Endothelial cell of umbilical vein (primary cell): ENCODE measurements around the gene NELFB. TPM values are rescaled to one million over a fixed set of nuclear protein-coding genes. Genes with fewer than 3 reads are reported as not detected.
A peak's percentile ranks its signal among the peaks of the same experiment; 100 is the strongest.

Experiments
- BruUV-seq: library from RNA; stranded (reverse); fragments of 400-500 nt; replicated peaks from 2 replicates; lab custom pipeline; 2021; lab: Mats Ljungman, UMichigan
- CTCF ChIA-PET: fragments of 300-600, 350-600 bp; sonication (Branson Sonifier 250); formaldehyde crosslinking; loops from one replicate; lab custom pipeline; 2021; ENCODE audit warnings: antibody characterized with exemption, inconsistent platforms; lab: Charles Lee
- POLR2A ChIA-PET: fragments of 300-600, 350-600 bp; sonication (Branson Sonifier 250); formaldehyde crosslinking; loops from one replicate; lab custom pipeline; 2021; ENCODE audit warnings: antibody characterized with exemption, inconsistent platforms; lab: Charles Lee
- DNase-seq: peaks from one replicate; pipeline ENCODE4 v3.0.0-alpha.2; 2011; ENCODE audit warnings: low read depth, low spot score
- FAIRE-seq: peaks from 2 replicates; lab custom pipeline; 2011; peaks lifted over from hg19 to GRCh38; lab: Jason Lieb, UNC
- H2AFZ ChIP-seq: 2 replicates; pipeline ENCODE4 v1.6.0; 2012; ENCODE audit warnings: low read depth, low read length, control low read depth, inconsistent platforms
- H3K27ac ChIP-seq: 2 replicates; pipeline ENCODE4 v1.5.1; 2011; ENCODE audit warnings: low read depth, mild to moderate bottlenecking, control low read depth, low read length, moderate library complexity; ENCODE audit not compliant: insufficient read depth
- H3K27me3 ChIP-seq, 2 experiments: 2 replicates each; pipeline versions ENCODE4 v1.6.0 to v1.6.1; 2011; ENCODE audit warnings: low read length in 2 of 2, mixed read lengths in 1 of 2; ENCODE audit not compliant: control insufficient read depth in 2 of 2, insufficient read depth in 2 of 2
- H3K36me3 ChIP-seq, 2 experiments: 2 replicates in 1 of 2; 3 replicates in 1 of 2; pipeline ENCODE4 v1.5.1; 2011; ENCODE audit warnings: low read length in 2 of 2, mild to moderate bottlenecking in 1 of 2, moderate library complexity in 1 of 2; ENCODE audit not compliant: control insufficient read depth in 2 of 2, insufficient read depth in 2 of 2; ENCODE audit errors: extremely low read depth in 1 of 2
- H3K4me1 ChIP-seq: 3 replicates; pipeline ENCODE4 v1.5.1; 2011; ENCODE audit warnings: mild to moderate bottlenecking, low read length; ENCODE audit not compliant: control insufficient read depth, insufficient read depth; ENCODE audit errors: extremely low read depth
- H3K4me2 ChIP-seq: 2 replicates; pipeline ENCODE4 v1.6.1; 2011; ENCODE audit warnings: low read length, control low read depth, mixed read lengths; ENCODE audit not compliant: insufficient read depth
- H3K4me3 ChIP-seq, 3 experiments: fragments of 200-600 bp in 1 of 3; sonication (generic), shearing (Covaris generic) in 1 of 3; replicated peaks in 1 of 3; 2 replicates each; pipeline ENCODE4 v1.5.1; 2011 to 2016; ENCODE audit warnings: control low read depth in 3 of 3, low read length in 3 of 3, mild to moderate bottlenecking in 2 of 3, inconsistent platforms in 1 of 3, low read depth in 1 of 3, moderate library complexity in 1 of 3; ENCODE audit not compliant: insufficient read depth in 1 of 3
- H3K79me2 ChIP-seq: 2 replicates; pipeline ENCODE4 v1.6.0; 2012; ENCODE audit warnings: low read length, inconsistent platforms; ENCODE audit not compliant: control insufficient read depth, insufficient read depth
- H3K9ac ChIP-seq: replicated peaks from 2 replicates; pipeline ENCODE3; 2011; ENCODE audit warnings: low read length, control low read depth; ENCODE audit not compliant: insufficient read depth; ENCODE audit errors: extremely low read depth
- H3K9me1 ChIP-seq: replicated peaks from 3 replicates; pipeline ENCODE4 v1.6.0; 2011; ENCODE audit warnings: mild to moderate bottlenecking, low read length; ENCODE audit not compliant: control insufficient read depth, insufficient read depth; ENCODE audit errors: extremely low read depth
- H3K9me3 ChIP-seq: replicated peaks from 2 replicates; pipeline ENCODE4 v1.5.1; 2012; ENCODE audit warnings: low read length, inconsistent platforms; ENCODE audit not compliant: control insufficient read depth, insufficient read depth
- H4K20me1 ChIP-seq: replicated peaks from 2 replicates; pipeline ENCODE3; 2011; ENCODE audit warnings: mild to moderate bottlenecking, low read length; ENCODE audit not compliant: control insufficient read depth, insufficient read depth; ENCODE audit errors: extremely low read depth
- GATA2 ChIP-seq: IDR thresholded peaks from 2 replicates; pipeline ENCODE4 v1.7.0; 2011; ENCODE audit warnings: low read depth, mild to moderate bottlenecking, moderate library complexity, mixed read lengths, low read length; ENCODE audit not compliant: insufficient read length, insufficient read depth
- JUN ChIP-seq: IDR thresholded peaks from 2 replicates; pipeline ENCODE4 v1.6.1; 2011; ENCODE audit warnings: borderline replicate concordance, low read depth; ENCODE audit not compliant: insufficient read length, insufficient read depth
- MYC ChIP-seq: IDR thresholded peaks from one replicate; pipeline ENCODE4 v1.6.1; 2011; ENCODE audit warnings: mild to moderate bottlenecking, low read depth, low read length
- POLR2A ChIP-seq: IDR thresholded peaks from 2 replicates; pipeline ENCODE4 v1.6.1; 2012; ENCODE audit warnings: low read depth, mild to moderate bottlenecking, control low read depth, low read length
- POLR2AphosphoS5 ChIP-seq: IDR thresholded peaks from 2 replicates; pipeline ENCODE4 v1.6.1; 2012; ENCODE audit warnings: low read depth, mild to moderate bottlenecking, control low read depth, low read length, moderate library complexity; ENCODE audit not compliant: insufficient read depth
- dilution Hi-C: fragments of 300-500 bp; cut with MboI; formaldehyde crosslinking; loops from one replicate; pipeline ENCODE4 v1.15.0; 2019; ENCODE audit warnings: low sequenced_read_pairs; ENCODE audit not compliant: extremely low pct_ligation_motif_present
- intact Hi-C: fragments of 100-400 bp; cut with micrococcal nuclease; formaldehyde crosslinking; loops from one replicate; pipeline ENCODE4 v1.10.0; 2022
- polyA plus RNA-seq, 4 experiments: library from polyadenylated mRNA; depleted of rRNA in 3 of 4; stranded (reverse) in 3 of 4; unstranded in 1 of 4; fragments of >200 nt; gene quantifications; 2 replicates each; pipeline versions ENCODE4 v1.2.1 to v1.2.3, GENCODE V29; 2011 to 2012; ENCODE audit warnings: missing spikeins in 1 of 4
- total RNA-seq: library from RNA; stranded (reverse); gene quantifications from 2 replicates; pipeline ENCODE4 v1.2.3, GENCODE V29; 2021

NELFB gene
- total and polyA plus RNA-seq, 2 donors (not counting 3 experiments of a cell fraction or from before 2014, with no cell fraction given), result 62.3 to 76.1 TPM

DNA sequence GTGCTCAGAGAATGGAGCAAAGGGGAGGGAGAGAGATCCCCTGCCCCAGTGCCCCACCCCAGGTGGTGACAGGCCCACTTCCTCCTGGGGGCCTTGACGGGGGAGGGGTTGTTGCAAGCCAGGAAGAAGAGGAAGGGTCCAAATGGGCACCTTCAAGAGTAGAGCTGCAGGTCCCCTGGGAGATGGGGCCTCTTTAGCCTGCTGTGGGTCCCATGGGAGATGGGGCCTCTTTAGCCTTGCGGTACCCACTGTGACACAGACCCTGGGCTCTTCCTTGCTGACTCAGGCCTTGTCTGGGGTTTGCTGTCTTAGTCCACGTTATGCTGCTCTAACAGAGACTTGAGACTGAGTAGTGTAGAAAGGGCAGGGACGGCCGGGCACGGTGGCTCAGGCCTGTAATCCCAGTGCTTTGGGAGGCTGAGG is 12.8 kb downstream of the NELFB start:
- Histone ChIP-seq H3K27me3 (no peaks in the 10 kb centered on the region), H3K4me3 (no peak overlapping the region), H3K9me1 (no peaks in the 10 kb centered on the region), H2AFZ (no peak overlapping the region), H3K27ac (peak overlapping the region; percentile 47), H4K20me1 (no peaks in the 10 kb centered on the region), H3K4me1 (peaks cover 22% of the 10 kb centered on the region), H3K36me3 (peaks cover 0 to 40% of the 10 kb centered on the region in 2 experiments), H3K9me3 (no peaks in the 10 kb centered on the region), H3K79me2 (no peaks in the 10 kb centered on the region), H3K9ac (no peak overlapping the region), H3K4me2 (peak overlapping the region; percentile 1)
- dilution Hi-C loops (no loop called here), intact Hi-C loops (loop anchor here (2.0 kb wide), 2 partner anchors 13 to 67 kb away; partner anchors contain the start of genes NELFB and TPRN)
- CTCF ChIA-PET, result no interaction called here
- no peak for TF ChIP-seq GATA2
- TF ChIP-seq POLR2A, result no peak
- no peak for TF ChIP-seq JUN
- DNase-seq (no peak), FAIRE-seq (no peak)
- no TSS peak for BruUV-seq
- POLR2A ChIA-PET, result no interaction called here

DNA sequence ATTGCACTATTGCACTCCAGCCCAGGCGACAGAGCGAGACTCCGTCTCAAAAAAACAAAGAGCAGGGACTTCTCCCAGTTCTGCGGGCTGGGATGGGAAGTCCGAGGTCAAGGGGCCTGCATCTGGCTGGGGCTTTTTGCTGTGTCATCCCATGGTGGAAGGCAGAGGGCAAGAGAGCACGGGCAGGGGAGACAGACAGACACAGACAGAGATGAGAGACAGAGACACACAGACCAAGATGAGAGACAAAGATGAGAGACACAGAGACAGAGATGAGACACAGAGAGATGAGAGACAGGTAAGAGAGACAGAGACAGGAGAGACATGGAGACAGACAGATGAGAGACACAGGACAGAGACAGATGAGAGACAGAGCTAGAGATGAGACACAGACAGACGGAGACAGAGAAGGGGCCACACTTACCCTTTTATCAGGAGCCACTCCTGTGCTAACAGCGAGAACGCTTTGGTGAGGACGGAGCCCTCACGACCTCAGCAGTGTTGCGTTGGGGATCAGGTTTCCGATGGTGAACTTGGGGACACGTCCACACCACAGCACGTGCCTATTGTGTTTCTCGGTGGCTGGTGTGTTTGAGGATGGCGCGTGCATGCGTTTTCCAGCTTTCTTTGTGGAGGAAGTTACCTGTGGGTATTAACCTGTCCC is 13.5 kb downstream of the NELFB start:
- BruUV-seq, result TSS peak; percentile 37
- Histone ChIP-seq H3K27ac (peak overlapping the region; percentile 47), H3K79me2 (no peaks in the 10 kb centered on the region), H3K27me3 (no peaks in the 10 kb centered on the region), H3K9me1 (no peaks in the 10 kb centered on the region), H3K4me2 (no peak overlapping the region), H2AFZ (no peak overlapping the region), H3K4me1 (peaks cover 22% of the 10 kb centered on the region), H3K9me3 (no peaks in the 10 kb centered on the region), H4K20me1 (no peaks in the 10 kb centered on the region), H3K36me3 (peaks cover 0 to 40% of the 10 kb centered on the region in 2 experiments), H3K9ac (no peak overlapping the region), H3K4me3 (no peak overlapping the region)
- peak; percentile 51 for DNase-seq
- FAIRE-seq, result peak; percentile 85
- no peak for TF ChIP-seq GATA2
- peak; percentile 57 for TF ChIP-seq POLR2AphosphoS5
- TF ChIP-seq MYC, result no peak
- CTCF ChIA-PET, result interaction anchor here (0.9 to 1.3 kb wide), 3 partner anchors 14 to 32 kb away, joined by 3 to 9 read pairs (median 3); partner anchors contain the start of gene NELFB
- POLR2A ChIA-PET, result interaction anchor here (0.8 to 1.4 kb wide), 2 partner anchors 26 to 28 kb away, joined by 5 to 7 read pairs; partner anchors contain the start of gene TUBB4B
- intact Hi-C loops, result loop anchor here (1.0 to 2.0 kb wide), 3 partner anchors 9 to 68 kb away; partner anchors contain the start of genes NELFB, TOR4A and TPRN
- dilution Hi-C loops, result no loop called here
